Measurements from ENCODE around the gene MAF. TPM values are rescaled to one million over a fixed set of nuclear protein-coding genes. Genes with fewer than 3 reads are reported as not detected.

MAF gene
- total RNA-seq, 1 experiment from 2014 or later = 0.06 TPM

DNA sequence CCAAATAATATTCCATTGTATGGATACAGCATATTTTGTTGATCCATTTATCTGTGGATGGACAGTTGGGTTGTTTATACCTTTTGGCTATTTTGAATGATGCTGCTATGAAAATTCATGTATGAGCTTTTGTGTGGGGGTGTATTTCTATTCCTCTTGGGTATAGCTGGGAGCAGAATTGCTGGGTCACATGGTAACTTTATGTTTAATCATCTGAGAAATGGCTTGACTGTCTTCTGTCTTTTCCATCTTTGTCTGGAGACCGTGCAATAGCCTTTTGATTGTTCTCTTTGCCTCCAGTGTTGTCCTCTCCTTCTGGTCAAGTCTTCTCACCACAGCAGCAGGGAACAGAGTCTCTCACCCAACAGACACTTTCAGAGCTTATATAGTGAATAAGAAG is 20.5 kb upstream of the MAF start:
- H3K27me3 ChIP-seq (replicated peaks; ENCODE audit: insufficient read depth, low read depth, low read length, poor library complexity) = peaks cover 17% of the 10 kb centered on the region
- no TSS peak for BruUV-seq (replicated peaks)
- no peaks in the 10 kb centered on the region for H3K9me3 ChIP-seq (ENCODE audit: low read depth, low read length, poor library complexity, severe bottlenecking)
- TF ChIP-seq EZH2 (IDR thresholded peaks at IDR 0.05; ENCODE audit: borderline replicate concordance, low read depth, low read length, poor library complexity, severe bottlenecking) = no peak
- TF ChIP-seq, protein P1, sequence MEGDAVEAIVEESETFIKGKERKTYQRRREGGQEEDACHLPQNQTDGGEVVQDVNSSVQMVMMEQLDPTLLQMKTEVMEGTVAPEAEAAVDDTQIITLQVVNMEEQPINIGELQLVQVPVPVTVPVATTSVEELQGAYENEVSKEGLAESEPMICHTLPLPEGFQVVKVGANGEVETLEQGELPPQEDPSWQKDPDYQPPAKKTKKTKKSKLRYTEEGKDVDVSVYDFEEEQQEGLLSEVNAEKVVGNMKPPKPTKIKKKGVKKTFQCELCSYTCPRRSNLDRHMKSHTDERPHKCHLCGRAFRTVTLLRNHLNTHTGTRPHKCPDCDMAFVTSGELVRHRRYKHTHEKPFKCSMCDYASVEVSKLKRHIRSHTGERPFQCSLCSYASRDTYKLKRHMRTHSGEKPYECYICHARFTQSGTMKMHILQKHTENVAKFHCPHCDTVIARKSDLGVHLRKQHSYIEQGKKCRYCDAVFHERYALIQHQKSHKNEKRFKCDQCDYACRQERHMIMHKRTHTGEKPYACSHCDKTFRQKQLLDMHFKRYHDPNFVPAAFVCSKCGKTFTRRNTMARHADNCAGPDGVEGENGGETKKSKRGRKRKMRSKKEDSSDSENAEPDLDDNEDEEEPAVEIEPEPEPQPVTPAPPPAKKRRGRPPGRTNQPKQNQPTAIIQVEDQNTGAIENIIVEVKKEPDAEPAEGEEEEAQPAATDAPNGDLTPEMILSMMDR (conservative IDR thresholded peaks at IDR 0.05; ENCODE audit: low read depth, low read length) = no peak
- intact Hi-C loops (cut with micrococcal nuclease; ENCODE audit: unreplicated experiment) = no loop called here
- H3K4me3 ChIP-seq (ENCODE audit: low read depth, low read length, poor library complexity, severe bottlenecking) = no peak overlapping the region
- H3K4me1 ChIP-seq (ENCODE audit: insufficient read depth, low read length, poor library complexity, severe bottlenecking) = no peaks in the 10 kb centered on the region
- DNase-seq (ENCODE audit: low spot score) = no peak
- ChIA-PET POLR2A (ENCODE audit: low non-redundant PET) (no interaction called here), CTCF (no interaction called here)
- no peak overlapping the region for H3K27ac ChIP-seq (ENCODE audit: low read depth, low read length, poor library complexity, severe bottlenecking)
- H3K36me3 ChIP-seq (ENCODE audit: insufficient read depth, low read length, poor library complexity, severe bottlenecking) = no peaks in the 10 kb centered on the region

DNA sequence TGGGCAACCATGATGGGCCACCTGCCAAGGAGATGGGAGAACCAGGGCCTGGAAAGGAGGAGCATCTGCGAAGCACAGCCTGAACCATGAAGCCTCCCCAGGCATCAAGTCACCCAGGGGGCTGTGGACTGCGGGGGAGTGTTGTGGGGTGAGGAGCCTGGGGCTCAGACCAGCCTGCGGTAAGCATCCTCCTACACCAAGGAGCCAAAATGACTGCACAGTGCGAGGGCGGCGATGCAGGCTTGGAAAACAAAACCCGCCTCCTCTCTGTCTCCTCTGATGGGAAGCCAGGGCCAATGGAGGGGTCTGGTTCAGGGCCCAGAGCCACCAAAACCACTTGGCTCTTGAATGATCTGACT is 18.1 kb upstream of the MAF start:
- BruUV-seq (replicated peaks) = no TSS peak
- Histone ChIP-seq H3K9me3 (ENCODE audit: low read depth, low read length, poor library complexity, severe bottlenecking) (no peaks in the 10 kb centered on the region), H3K36me3 (ENCODE audit: insufficient read depth, low read length, poor library complexity, severe bottlenecking) (no peaks in the 10 kb centered on the region), H3K4me1 (ENCODE audit: insufficient read depth, low read length, poor library complexity, severe bottlenecking) (no peaks in the 10 kb centered on the region), H3K4me3 (ENCODE audit: low read depth, low read length, poor library complexity, severe bottlenecking) (no peak overlapping the region), H3K27ac (ENCODE audit: low read depth, low read length, poor library complexity, severe bottlenecking) (no peak overlapping the region), H3K27me3 (replicated peaks; ENCODE audit: insufficient read depth, low read depth, low read length, poor library complexity) (peaks cover 13% of the 10 kb centered on the region)
- ChIA-PET CTCF (no interaction called here), POLR2A (ENCODE audit: low non-redundant PET) (no interaction called here)
- intact Hi-C loops (cut with micrococcal nuclease; ENCODE audit: unreplicated experiment) = no loop called here
- no peak for DNase-seq (ENCODE audit: low spot score)
- TF ChIP-seq EZH2 (IDR thresholded peaks at IDR 0.05; ENCODE audit: borderline replicate concordance, low read depth, low read length, poor library complexity, severe bottlenecking) = no peak
- TF ChIP-seq, protein P1 (conservative IDR thresholded peaks at IDR 0.05; ENCODE audit: low read depth, low read length) = no peak

DNA sequence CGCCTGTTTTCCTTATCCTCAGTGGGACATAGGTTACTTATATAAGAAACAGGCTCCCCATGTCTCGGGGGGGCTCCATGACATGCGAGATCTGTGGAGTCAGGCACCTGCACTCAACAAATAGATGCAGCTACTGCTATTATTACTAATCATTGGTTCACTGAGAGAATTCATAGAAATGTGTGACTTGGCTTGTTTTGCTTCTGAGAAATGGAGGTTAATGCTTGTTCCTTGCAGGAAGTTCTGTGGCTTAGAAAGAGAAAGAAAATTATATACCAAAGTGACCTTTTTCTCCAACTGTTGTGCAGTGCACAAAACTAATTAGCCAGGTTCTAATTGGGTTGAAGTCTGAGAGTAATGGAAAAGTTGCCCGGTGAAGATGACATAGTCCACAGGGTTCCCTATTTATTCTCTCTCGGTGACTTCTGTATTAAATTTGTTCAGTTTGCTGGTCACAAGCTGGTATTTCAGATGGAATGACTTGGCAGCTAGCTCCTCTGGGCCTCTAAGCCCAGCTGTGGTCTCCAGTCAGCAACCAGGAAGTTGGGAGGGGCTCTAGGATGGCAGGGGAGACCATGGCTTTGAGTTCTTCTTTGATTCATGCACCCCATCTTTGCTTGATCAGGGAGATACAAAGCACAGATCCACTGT is 17.6 kb upstream of the MAF start:
- intact Hi-C loops (cut with micrococcal nuclease; ENCODE audit: unreplicated experiment) = no loop called here
- Histone ChIP-seq H3K9me3 (ENCODE audit: low read depth, low read length, poor library complexity, severe bottlenecking) (no peaks in the 10 kb centered on the region), H3K27ac (ENCODE audit: low read depth, low read length, poor library complexity, severe bottlenecking) (no peak overlapping the region), H3K27me3 (replicated peaks; ENCODE audit: insufficient read depth, low read depth, low read length, poor library complexity) (peaks cover 10% of the 10 kb centered on the region), H3K36me3 (ENCODE audit: insufficient read depth, low read length, poor library complexity, severe bottlenecking) (no peaks in the 10 kb centered on the region), H3K4me3 (ENCODE audit: low read depth, low read length, poor library complexity, severe bottlenecking) (no peak overlapping the region), H3K4me1 (ENCODE audit: insufficient read depth, low read length, poor library complexity, severe bottlenecking) (no peaks in the 10 kb centered on the region)
- no peak for DNase-seq (ENCODE audit: low spot score)
- TF ChIP-seq, protein P1 (conservative IDR thresholded peaks at IDR 0.05; ENCODE audit: low read depth, low read length) = no peak
- no peak for TF ChIP-seq EZH2 (IDR thresholded peaks at IDR 0.05; ENCODE audit: borderline replicate concordance, low read depth, low read length, poor library complexity, severe bottlenecking)
- ChIA-PET POLR2A (ENCODE audit: low non-redundant PET) (no interaction called here), CTCF (no interaction called here)
- BruUV-seq (replicated peaks) = no TSS peak

Data from A673 (cell line).